DND-41 (cell line): ENCODE results near the gene SNX25.

Experiments used
- CTCF ChIP-seq: IDR thresholded peaks from 2 replicates; pipeline ENCODE4 v1.5.1; 2012; ENCODE audit warnings: borderline replicate concordance, low read length, moderate library complexity, mild to moderate bottlenecking; ENCODE audit not compliant: poor library complexity, severe bottlenecking; ENCODE audit errors: extremely low read depth
- EZH2 ChIP-seq: IDR thresholded peaks from 3 replicates; pipeline ENCODE4 v1.6.1; 2012; ENCODE audit warnings: borderline replicate concordance, low read depth, mild to moderate bottlenecking, moderate library complexity, low read length, inconsistent platforms; ENCODE audit not compliant: severe bottlenecking

GRCh38 chr4:185232370-185232769 is 23.0 kb downstream of the SNX25 start:
- no peak for TF ChIP-seq CTCF
- no peak for TF ChIP-seq EZH2
